GM12891 (cell line): ENCODE data around the gene RHEB.

Experiments used
- PAX5 ChIP-seq: IDR thresholded peaks from 2 replicates; pipeline ENCODE4 v1.6.1; 2011; ENCODE audit warnings: low read length, moderate library complexity, mild to moderate bottlenecking; ENCODE audit not compliant: insufficient read depth, severe bottlenecking
- POLR2A ChIP-seq: IDR thresholded peaks from 2 replicates; pipeline ENCODE4 v1.6.1; 2011; ENCODE audit warnings: low read depth, low read length, control low read depth
- POLR2AphosphoS5 ChIP-seq: IDR thresholded peaks from 2 replicates; pipeline ENCODE4 v1.6.1; 2011; ENCODE audit warnings: low read depth, low read length, control low read depth
- POU2F2 ChIP-seq: IDR thresholded peaks from 2 replicates; pipeline ENCODE4 v1.6.1; 2011; ENCODE audit warnings: low read depth, mild to moderate bottlenecking, control low read depth, low read length, moderate library complexity
- SPI1 ChIP-seq: IDR thresholded peaks from 2 replicates; pipeline ENCODE4 v1.6.1; 2011; ENCODE audit warnings: low read depth, low read length, control low read depth
- TAF1 ChIP-seq: IDR thresholded peaks from 2 replicates; pipeline ENCODE4 v1.6.1; 2011; ENCODE audit warnings: low read depth, low read length, control low read depth

- TF ChIP-seq POLR2A = no peak
- TF ChIP-seq POLR2AphosphoS5 = no peak
- no peak for TF ChIP-seq TAF1
- TF ChIP-seq SPI1 = no peak
- TF ChIP-seq POU2F2 = no peak
- TF ChIP-seq PAX5 = no peak
Observed at GRCh38 chr7:151507806-151508205, 11.9 kb downstream of the RHEB start.
